GM19023 (cell line): ENCODE data around the gene SPAG5.

Experiments used
- ATAC-seq: cut with Tn5 transposase; IDR thresholded peaks from one replicate; pipeline ENCODE4 v1.9.1; 2021; ENCODE audit warnings: mild to moderate bottlenecking, moderate library complexity; ENCODE audit not compliant: unreplicated experiment

Gene SPAG5

GRCh38 chr17:28572259-28573039 lies 26.4 kb downstream of the SPAG5 start:
- ATAC-seq = no peak

GRCh38 chr17:28571361-28572122 lies 27.3 kb downstream of the SPAG5 start, which contains the start of gene PIGS:
Gene PIGS, minus strand, starts transcription at chr17:28571524. Its CDS starts 28 bp downstream, at chr17:28571496.
- ATAC-seq = peak; percentile 89

GRCh38 chr17:28570716-28571360 lies 28.0 kb downstream of the SPAG5 start:
- ATAC-seq = peak; percentile 38

- no peak for ATAC-seq
Observed at GRCh38 chr17:28569446-28569845, 29.4 kb downstream of the SPAG5 start.

DNA sequence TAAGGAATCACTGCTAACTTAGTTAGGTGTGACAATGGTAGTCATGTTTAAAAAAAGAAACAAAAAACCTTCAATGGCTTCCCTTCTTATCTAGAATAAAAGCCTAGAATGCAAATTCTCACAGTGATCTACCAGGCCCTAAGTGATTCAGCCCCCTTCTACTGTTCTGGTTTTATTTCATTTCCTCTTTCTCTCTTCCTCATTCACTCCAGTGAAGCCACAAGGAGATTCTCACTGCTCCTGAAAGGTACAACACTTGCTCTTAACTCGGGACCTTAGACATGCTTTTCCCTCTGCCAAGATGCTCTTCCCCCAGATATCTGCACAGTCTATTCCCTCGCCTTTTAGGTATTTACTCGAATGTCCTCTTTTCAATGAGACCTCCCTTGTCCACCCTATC lies 31.2 kb downstream of the SPAG5 start:
- no peak for ATAC-seq

- ATAC-seq = no peak
Observed at GRCh38 chr17:28563475-28563874, 35.4 kb downstream of the SPAG5 start.

DNA sequence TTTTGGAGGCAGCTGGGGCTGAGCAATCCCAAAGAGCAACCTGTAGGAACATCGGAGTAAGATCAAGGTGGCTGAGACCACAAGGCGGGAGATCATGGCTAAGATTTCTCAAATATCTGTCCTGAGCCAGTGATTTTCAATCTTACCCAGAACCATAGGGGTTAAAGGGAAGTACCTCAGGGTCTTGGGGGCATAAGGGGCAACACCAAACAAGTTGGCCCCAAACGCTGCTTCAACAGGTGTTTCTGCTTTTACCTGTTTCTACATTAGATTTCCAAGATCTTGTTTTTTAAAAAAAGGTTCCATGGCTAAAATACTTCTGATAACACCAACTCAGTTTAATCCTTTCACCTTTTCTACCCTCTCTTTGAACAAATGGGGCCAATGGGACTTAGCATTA lies 43.8 kb downstream of the SPAG5 start:
- no peak for ATAC-seq

DNA sequence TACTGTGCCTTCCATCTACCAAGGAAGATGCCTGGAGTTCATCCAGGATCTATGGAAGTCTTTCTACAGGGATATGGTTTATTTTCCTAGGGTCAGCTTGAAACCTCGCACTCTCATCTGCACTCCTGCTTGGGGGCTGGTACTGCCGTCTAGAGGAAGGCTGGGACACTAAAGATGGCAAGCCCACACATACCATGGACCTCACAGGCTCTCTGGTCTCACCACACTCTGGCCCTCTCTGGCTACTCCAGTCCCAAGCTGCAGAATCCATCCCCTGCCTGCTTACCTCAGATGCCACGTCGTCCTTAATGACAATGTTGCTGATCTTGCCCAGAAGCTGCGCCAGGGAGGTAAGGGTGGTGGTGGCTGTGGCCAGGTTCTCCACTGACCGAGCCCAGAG lies 44.3 kb downstream of the SPAG5 start:
- no peak for ATAC-seq

DNA sequence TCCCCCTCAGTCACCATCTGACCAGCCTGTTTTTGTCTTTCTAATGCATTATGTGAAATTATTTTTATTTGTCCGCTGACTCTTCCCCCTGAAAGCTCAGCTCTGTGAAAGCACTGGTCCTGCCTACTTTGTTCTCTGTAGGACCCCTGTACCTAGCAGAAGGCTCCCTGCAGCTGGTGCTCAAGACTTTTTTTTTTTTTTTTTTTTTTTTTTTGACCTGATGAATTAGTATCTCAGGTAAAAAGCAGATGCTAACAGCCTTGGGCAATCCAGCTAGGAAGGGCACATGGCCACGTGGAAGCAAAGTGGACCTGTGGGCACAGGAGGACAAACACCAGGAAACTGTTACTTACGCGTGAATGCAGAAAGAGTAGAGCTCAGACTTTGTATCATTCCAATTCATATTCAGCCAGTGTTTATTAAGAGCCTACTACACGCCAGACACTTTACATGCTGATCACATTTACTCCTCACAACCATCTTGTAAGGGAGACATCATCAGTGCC lies 45.8 kb downstream of the SPAG5 start:
- no peak for ATAC-seq

DNA sequence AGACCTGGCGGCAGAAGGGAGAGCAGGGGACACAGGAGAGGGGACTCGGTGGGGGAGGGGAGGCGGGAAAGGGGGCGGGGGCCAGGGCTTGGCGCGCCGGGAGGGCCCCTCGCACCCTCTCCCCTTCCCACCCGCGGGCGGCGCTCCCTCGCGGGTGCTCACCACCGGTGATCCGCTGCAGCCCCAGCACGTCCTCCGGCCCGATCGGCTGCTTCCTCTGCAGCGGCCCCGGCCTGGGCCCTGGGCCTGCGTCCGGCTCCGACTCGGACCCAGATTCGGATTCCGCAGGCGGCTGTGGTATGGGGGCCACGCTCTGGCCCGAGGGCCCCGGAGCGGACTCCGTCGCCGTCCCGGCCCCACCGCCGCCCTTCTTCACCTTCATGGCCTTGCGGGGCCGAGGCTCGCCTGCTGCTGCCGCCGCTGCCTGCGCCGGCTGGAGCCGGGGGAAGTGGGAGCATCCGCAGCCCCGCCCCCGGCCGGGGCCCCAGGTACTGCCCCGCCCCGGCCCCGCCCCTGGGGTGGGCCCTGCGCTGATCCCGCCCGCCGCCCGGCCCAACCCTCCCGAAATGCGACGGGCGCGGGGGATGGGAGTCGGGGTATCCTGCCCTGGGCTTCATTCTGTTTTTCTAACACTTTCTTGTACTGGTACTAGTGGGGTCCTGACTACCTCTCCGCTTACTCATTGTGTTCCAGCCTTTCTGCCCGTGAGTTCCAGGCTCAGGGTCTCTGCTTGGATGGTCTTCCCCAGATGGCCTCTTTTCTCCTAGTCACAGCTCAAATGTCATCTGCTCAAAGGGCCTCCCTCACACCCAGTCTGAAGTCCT lies 46.4 kb downstream of the SPAG5 start, which contains the start of gene UNC119:
Gene UNC119, minus strand, starts transcription at position 449 of the 824 bp plus-strand sequence. Its CDS starts 67 bp downstream, at position 382.
- peak; percentile 48 for ATAC-seq

- no peak for ATAC-seq
Observed at GRCh38 chr17:28551421-28552175, 47.2 kb downstream of the SPAG5 start.

- no peak for ATAC-seq
Observed at GRCh38 chr17:28550858-28551257, 48.0 kb downstream of the SPAG5 start.

DNA sequence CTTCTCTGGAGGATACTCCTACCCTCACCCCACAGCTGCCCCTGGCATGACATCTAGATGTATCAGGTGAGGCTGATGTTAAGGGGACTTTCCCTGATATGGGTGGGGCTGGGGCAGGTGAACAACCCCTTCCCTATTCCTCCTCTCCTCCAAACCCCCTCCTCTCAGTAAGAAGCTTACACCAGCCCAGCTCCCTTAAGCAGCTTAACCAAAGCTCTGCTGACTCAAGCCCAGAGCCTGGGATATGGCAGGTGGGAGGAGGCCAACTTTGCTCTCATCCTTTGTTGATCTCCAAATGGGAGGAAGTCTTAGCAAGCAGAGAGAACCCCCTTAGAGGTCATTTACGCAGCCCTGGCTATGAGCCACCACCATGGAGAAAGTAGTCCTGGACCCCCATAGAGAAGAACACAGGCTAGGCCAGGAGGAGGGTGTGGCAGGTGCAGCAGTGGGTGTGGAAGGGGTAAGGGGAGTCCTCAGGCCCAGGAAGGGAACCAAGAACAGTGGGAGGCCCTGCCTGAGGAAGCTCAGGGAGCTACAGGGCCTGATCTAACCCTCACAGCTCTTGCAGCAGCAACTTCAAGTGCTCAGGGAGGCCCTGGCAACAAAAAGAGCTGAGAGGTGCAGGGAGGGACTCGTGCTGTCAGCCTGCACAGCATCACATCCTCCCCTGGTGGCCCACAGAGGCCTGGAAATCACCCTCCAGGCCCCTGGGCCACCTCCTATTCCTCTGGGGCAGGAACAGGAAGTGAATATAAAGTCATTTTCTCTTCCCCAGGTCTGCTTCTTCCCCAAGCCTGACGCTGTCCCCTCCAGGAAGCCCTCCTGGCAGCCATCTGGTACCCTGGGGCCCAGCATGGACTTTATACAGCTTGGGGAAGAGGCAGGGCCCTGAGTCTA lies 49.3 kb downstream of the SPAG5 start:
- no peak for ATAC-seq

GRCh38 chr17:28548417-28549130 lies 50.3 kb downstream of the SPAG5 start:
- no peak for ATAC-seq

DNA sequence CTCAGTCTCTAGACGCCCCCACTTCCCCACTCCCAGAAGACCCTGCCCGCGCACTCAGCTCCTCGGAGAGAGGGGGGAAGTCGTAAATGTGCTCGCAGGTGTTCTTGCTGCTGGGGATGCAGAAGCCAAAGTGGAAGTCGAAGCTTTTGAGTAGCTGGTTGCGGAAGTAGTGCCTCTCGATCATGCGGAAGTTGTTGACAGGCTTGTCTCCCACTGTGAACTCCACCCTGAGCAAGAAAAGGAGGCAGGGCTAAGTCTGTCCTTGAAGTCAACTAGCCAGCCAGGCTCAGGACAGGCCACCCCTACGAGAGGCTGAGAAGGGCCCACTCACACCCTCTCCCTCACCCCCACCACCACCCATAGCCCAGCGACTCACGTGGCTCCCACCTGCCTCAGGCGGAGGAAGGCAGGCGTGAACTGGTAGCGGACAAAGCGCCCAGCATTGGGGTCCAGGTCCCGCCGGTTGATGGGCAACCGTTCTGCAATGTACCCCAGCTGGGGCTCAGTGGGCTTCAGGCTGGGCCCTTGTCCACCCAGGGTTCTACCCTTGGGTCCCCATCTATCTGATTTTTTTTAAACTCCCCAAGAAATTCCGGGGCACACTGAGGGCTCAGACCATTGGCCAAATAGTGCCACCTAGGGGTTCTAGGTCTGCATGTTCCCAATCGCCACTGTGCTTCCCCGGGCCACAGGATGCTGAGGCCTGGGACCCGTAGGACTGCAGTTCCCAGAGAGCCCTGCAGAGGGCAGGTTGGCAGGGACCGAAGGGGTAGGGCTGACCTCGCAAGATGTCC lies 51.0 kb downstream of the SPAG5 start:
- peak; percentile 33 for ATAC-seq

DNA sequence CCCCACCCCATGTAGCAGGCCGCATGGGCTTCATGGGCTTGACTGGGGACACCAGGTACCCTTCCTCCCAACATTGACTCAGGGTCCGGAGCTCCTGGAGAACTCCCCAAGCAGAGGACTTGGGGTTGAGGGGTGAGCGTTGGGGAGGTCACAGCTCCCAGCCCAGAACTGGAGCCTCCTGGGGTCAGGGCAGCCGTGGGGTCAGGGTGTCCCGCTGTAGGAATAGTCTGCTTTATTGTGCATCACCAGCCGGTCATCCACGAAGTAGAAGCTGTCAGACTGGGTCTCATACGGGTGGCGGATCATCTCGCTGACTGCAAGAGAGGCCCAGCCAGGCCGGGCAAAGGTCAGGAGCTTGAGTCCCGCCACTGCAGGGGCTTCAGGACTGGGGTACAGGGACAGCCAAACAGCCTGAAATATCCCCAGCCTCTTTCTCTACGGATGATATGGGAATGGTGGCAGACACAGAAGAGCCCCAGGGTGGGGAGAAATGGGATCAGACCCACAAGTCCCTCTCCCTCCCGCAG lies 51.7 kb downstream of the SPAG5 start:
- no peak for ATAC-seq

GRCh38 chr17:28545787-28546415 lies 52.9 kb downstream of the SPAG5 start:
- ATAC-seq = no peak
